Activated naive CD8-positive, alpha-beta T cell (primary cell): Measurements from ENCODE around the gene AKAP6.

Experiments used
- H3K27ac Mint-ChIP-seq: one replicate; pipeline ENCODE4 v1.8.0; 2021; ENCODE audit warnings: mixed read lengths
- H3K27me3 Mint-ChIP-seq: one replicate; pipeline ENCODE4 v1.8.0; 2021; ENCODE audit warnings: mixed read lengths
- H3K36me3 Mint-ChIP-seq: one replicate; pipeline ENCODE4 v1.8.0; 2021; ENCODE audit warnings: mixed read lengths
- H3K4me1 Mint-ChIP-seq: one replicate; pipeline ENCODE4 v1.8.0; 2021; ENCODE audit warnings: low read depth, mixed read lengths
- H3K4me3 Mint-ChIP-seq: one replicate; pipeline ENCODE4 v1.8.0; 2021; ENCODE audit warnings: mild to moderate bottlenecking, mixed read lengths
- H3K9me3 Mint-ChIP-seq: one replicate; pipeline ENCODE4 v1.8.0; 2021; ENCODE audit warnings: low read depth, mixed read lengths

AKAP6 gene, protein sequence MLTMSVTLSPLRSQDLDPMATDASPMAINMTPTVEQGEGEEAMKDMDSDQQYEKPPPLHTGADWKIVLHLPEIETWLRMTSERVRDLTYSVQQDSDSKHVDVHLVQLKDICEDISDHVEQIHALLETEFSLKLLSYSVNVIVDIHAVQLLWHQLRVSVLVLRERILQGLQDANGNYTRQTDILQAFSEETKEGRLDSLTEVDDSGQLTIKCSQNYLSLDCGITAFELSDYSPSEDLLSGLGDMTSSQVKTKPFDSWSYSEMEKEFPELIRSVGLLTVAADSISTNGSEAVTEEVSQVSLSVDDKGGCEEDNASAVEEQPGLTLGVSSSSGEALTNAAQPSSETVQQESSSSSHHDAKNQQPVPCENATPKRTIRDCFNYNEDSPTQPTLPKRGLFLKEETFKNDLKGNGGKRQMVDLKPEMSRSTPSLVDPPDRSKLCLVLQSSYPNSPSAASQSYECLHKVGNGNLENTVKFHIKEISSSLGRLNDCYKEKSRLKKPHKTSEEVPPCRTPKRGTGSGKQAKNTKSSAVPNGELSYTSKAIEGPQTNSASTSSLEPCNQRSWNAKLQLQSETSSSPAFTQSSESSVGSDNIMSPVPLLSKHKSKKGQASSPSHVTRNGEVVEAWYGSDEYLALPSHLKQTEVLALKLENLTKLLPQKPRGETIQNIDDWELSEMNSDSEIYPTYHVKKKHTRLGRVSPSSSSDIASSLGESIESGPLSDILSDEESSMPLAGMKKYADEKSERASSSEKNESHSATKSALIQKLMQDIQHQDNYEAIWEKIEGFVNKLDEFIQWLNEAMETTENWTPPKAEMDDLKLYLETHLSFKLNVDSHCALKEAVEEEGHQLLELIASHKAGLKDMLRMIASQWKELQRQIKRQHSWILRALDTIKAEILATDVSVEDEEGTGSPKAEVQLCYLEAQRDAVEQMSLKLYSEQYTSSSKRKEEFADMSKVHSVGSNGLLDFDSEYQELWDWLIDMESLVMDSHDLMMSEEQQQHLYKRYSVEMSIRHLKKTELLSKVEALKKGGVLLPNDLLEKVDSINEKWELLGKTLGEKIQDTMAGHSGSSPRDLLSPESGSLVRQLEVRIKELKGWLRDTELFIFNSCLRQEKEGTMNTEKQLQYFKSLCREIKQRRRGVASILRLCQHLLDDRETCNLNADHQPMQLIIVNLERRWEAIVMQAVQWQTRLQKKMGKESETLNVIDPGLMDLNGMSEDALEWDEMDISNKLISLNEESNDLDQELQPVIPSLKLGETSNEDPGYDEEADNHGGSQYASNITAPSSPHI (N-terminal part only)

DNA sequence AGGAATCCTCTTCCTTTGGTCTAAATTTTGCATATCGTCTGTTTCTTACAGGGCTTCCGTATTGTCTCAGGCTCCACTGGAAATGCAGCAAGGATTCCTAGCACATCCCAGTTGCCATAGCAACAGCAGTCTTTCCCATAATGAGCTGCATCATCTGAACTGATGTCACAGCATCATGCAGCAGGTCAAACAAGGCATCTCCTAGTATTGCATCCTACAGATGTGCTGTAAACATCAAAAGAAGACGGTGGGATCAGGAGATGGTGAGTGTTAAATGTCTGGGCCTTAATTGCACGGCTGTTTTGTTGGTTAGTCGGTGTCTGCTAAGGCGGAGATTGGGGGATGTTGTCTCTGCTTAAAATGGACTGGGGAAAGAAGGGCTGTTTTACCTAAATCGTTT is at the start of gene AKAP6:
AKAP6 (plus strand) TSS at position 153 of the 400 bp plus-strand sequence. CDS start 104,196 bp downstream, outside the sequence.
- H3K27ac Mint-ChIP-seq, result no peak within 1 kb of the TSS
- no peaks in the 10 kb centered on the region for H3K9me3 Mint-ChIP-seq
- H3K4me3 Mint-ChIP-seq, result no peak within 1 kb of the TSS
- H3K4me1 Mint-ChIP-seq, result peaks cover 10% of the 10 kb centered on the region
- H3K36me3 Mint-ChIP-seq, result no peaks in the 10 kb centered on the region
- no peaks in the 10 kb centered on the region for H3K27me3 Mint-ChIP-seq

DNA sequence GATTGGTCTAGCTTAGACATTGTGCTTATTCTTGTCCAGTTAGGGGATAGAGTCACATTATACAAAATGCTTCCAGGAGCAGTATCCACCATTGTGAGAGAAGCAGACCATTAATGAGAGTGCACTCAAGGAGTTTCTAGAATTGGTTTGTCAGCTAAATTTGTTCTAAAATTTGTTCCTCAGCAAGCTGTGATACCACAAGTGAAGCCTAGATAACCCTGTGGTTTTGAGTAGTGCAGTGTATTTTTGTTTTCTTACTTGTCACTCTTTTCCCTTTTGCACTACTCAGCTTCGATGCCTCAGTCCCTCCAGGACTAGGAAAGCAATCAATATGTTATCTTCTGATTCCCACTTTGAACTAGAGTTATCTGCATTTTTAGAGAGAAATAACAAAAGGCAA is 42.5 kb upstream of the AKAP6 start:
- no peaks in the 10 kb centered on the region for H3K4me1 Mint-ChIP-seq
- H3K4me3 Mint-ChIP-seq, result no peak overlapping the region
- H3K27ac Mint-ChIP-seq, result no peak overlapping the region
- no peaks in the 10 kb centered on the region for H3K27me3 Mint-ChIP-seq
- peaks cover 35% of the 10 kb centered on the region for H3K36me3 Mint-ChIP-seq
- H3K9me3 Mint-ChIP-seq, result peaks cover 17% of the 10 kb centered on the region

DNA sequence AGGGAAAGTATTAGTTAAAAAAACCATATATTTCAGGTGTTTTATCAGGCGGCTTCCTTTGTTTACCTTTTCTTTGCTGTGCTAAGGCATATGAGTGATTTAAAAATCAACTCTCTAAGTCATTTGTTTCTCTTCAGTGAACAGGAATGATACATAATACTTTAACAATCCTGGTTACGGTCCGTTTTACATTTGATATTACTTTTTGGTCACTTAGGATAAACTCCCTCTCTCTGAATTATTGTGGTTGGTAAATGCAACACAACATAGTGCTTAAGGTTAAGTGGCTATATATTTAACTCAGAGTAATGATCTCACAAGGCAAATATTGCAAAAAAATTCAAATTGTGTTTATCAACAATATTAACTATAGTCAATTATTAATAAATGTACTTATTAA is 32.7 kb upstream of the AKAP6 start:
- no peak overlapping the region for H3K4me3 Mint-ChIP-seq
- H3K4me1 Mint-ChIP-seq, result no peaks in the 10 kb centered on the region
- no peaks in the 10 kb centered on the region for H3K27me3 Mint-ChIP-seq
- H3K9me3 Mint-ChIP-seq, result no peaks in the 10 kb centered on the region
- H3K36me3 Mint-ChIP-seq, result peaks cover 5% of the 10 kb centered on the region
- no peak overlapping the region for H3K27ac Mint-ChIP-seq

GRCh38 chr14:32298346-32298745 is 30.8 kb upstream of the AKAP6 start:
- Mint-ChIP-seq H3K4me3 (no peak overlapping the region), H3K36me3 (no peaks in the 10 kb centered on the region)

DNA sequence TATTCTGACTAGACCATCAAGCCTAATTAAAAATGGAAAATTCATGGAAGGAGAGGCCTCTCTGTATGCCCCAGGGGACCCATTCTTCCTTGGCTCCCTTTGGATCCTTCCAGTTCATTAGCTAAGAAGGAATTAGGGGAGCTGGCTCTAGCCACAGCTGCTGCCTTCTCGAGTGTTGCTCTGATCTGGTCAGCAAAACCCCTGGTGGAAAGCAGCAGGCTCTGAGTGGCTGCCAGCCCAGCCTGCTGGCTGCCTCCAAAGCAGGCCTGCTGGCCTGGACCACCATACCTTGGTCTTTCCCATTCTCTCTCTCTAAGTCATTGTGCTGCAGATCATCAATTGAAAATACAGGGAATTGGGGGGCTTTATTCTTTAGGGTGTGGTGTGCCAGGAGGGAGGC is 29.0 kb upstream of the AKAP6 start:
- Mint-ChIP-seq H3K27ac (no peak overlapping the region), H3K4me3 (no peak overlapping the region), H3K36me3 (peaks cover 2% of the 10 kb centered on the region), H3K4me1 (no peaks in the 10 kb centered on the region), H3K27me3 (no peaks in the 10 kb centered on the region), H3K9me3 (no peaks in the 10 kb centered on the region)

More at GRCh38 chr14:32298346-32298745, 30.8 kb upstream of the AKAP6 start:
- Mint-ChIP-seq H3K9me3 (no peaks in the 10 kb centered on the region), H3K27me3 (no peaks in the 10 kb centered on the region), H3K27ac (no peak overlapping the region), H3K4me1 (no peaks in the 10 kb centered on the region)

DNA sequence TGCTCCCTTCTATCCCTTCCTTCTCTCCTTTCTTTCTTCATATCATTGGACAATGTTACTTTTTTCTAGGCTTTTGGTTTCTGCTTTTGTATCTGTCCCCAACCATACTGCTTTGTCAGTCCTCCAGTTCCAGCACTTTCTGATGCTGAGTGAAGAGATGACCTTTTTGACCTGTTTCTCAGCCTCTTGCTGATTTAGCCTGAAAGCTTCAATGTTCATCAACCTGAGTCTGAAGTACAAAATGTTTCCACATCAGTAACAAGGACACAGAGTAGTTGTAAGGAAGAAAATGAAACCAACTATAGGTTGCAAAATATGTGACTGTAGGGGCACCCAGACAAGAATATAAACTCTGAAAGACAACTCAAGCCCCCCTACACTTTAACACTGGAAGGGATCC is 25.2 kb upstream of the AKAP6 start:
- H3K4me3 Mint-ChIP-seq, result no peak overlapping the region
- no peaks in the 10 kb centered on the region for H3K9me3 Mint-ChIP-seq
- no peaks in the 10 kb centered on the region for H3K4me1 Mint-ChIP-seq
- H3K27ac Mint-ChIP-seq, result no peak overlapping the region
- H3K27me3 Mint-ChIP-seq, result no peaks in the 10 kb centered on the region
- peaks cover 2% of the 10 kb centered on the region for H3K36me3 Mint-ChIP-seq

GRCh38 chr14:32304296-32304695 is 24.8 kb upstream of the AKAP6 start:
- Mint-ChIP-seq H3K4me3 (no peak overlapping the region), H3K4me1 (no peaks in the 10 kb centered on the region), H3K9me3 (no peaks in the 10 kb centered on the region), H3K27me3 (no peaks in the 10 kb centered on the region), H3K36me3 (peaks cover 2% of the 10 kb centered on the region), H3K27ac (no peak overlapping the region)

DNA sequence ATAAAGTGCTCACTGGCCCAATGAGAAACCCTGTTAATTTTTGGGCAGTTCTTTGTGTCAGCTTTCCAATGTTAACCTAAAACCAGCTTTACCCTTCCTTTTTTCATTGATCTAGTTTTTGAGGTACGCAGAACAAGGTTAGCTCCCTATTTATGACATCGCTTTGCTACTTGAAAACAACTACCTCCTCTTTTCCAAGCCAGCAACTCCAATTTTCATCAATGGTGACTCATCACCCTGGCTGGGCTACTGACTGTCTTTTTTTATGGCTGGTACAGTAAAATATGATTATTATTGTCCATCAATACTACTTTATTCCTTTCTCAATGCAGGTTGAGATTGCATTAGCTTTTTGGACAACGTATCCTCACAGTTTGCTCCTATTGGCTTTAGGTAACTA is 22.5 kb upstream of the AKAP6 start:
- Mint-ChIP-seq H3K4me3 (no peak overlapping the region), H3K27ac (no peak overlapping the region), H3K36me3 (peaks cover 2% of the 10 kb centered on the region), H3K27me3 (no peaks in the 10 kb centered on the region), H3K4me1 (no peaks in the 10 kb centered on the region), H3K9me3 (no peaks in the 10 kb centered on the region)

GRCh38 chr14:32307881-32308582 is 21.1 kb upstream of the AKAP6 start:
- no peaks in the 10 kb centered on the region for H3K4me1 Mint-ChIP-seq
- no peaks in the 10 kb centered on the region for H3K27me3 Mint-ChIP-seq
- H3K4me3 Mint-ChIP-seq, result no peak overlapping the region
- no peaks in the 10 kb centered on the region for H3K9me3 Mint-ChIP-seq
- H3K36me3 Mint-ChIP-seq, result peaks cover 2% of the 10 kb centered on the region
- H3K27ac Mint-ChIP-seq, result no peak overlapping the region

- Mint-ChIP-seq H3K27me3 (no peaks in the 10 kb centered on the region), H3K9me3 (no peaks in the 10 kb centered on the region), H3K4me1 (no peaks in the 10 kb centered on the region), H3K27ac (no peak overlapping the region), H3K36me3 (no peaks in the 10 kb centered on the region), H3K4me3 (no peak overlapping the region)
These were observed 18.2 kb upstream of the AKAP6 start for GRCh38 chr14:32310876-32311275.

- Mint-ChIP-seq H3K9me3 (no peaks in the 10 kb centered on the region), H3K27ac (no peak overlapping the region), H3K27me3 (no peaks in the 10 kb centered on the region), H3K4me3 (no peak overlapping the region), H3K36me3 (no peaks in the 10 kb centered on the region), H3K4me1 (no peaks in the 10 kb centered on the region)
These were observed 17.6 kb upstream of the AKAP6 start for GRCh38 chr14:32311294-32312009.

DNA sequence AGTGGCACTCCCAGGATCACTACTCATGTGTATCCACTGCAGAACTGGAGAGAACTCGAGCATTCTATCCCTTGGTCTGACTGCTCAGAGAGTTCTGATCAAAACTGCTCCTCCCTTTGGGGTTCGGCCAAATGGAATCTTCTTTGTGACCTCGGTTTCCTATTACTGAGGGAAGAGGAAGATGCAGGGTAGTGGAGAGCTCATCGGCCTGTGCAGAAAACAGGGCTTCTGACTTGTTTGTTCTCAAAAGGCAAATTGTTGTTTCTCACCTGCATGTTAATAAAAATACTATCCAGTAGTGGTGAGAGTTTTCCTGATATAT is 17.1 kb upstream of the AKAP6 start:
- Mint-ChIP-seq H3K4me3 (no peak overlapping the region), H3K27ac (no peak overlapping the region), H3K9me3 (no peaks in the 10 kb centered on the region), H3K27me3 (no peaks in the 10 kb centered on the region), H3K36me3 (no peaks in the 10 kb centered on the region), H3K4me1 (no peaks in the 10 kb centered on the region)

GRCh38 chr14:32313844-32314376 is 15.2 kb upstream of the AKAP6 start:
- H3K27ac Mint-ChIP-seq, result no peak overlapping the region
- no peaks in the 10 kb centered on the region for H3K36me3 Mint-ChIP-seq
- H3K9me3 Mint-ChIP-seq, result no peaks in the 10 kb centered on the region
- H3K4me1 Mint-ChIP-seq, result no peaks in the 10 kb centered on the region
- H3K27me3 Mint-ChIP-seq, result no peaks in the 10 kb centered on the region
- no peak overlapping the region for H3K4me3 Mint-ChIP-seq
